ENCODE data around the gene GLT8D1. TPM values are rescaled to one million over a fixed set of nuclear protein-coding genes. Genes with fewer than 3 reads are reported as not detected.

The GLT8D1 gene, protein sequence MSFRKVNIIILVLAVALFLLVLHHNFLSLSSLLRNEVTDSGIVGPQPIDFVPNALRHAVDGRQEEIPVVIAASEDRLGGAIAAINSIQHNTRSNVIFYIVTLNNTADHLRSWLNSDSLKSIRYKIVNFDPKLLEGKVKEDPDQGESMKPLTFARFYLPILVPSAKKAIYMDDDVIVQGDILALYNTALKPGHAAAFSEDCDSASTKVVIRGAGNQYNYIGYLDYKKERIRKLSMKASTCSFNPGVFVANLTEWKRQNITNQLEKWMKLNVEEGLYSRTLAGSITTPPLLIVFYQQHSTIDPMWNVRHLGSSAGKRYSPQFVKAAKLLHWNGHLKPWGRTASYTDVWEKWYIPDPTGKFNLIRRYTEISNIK
- 66.1 and 72.7 TPM in 2 replicates for total RNA-seq (ENCODE audit: low replicate concordance)
- long read RNA-seq, transcript GLT8D1-201 (10 exons, 1,849 nt) = major isoform, 40 of 120 reads
- long read RNA-seq, partial matches to known transcripts = 4 of 120 reads
- long read RNA-seq, other reads (novel, unspliced or antisense) = 71 of 120 reads

DNA sequence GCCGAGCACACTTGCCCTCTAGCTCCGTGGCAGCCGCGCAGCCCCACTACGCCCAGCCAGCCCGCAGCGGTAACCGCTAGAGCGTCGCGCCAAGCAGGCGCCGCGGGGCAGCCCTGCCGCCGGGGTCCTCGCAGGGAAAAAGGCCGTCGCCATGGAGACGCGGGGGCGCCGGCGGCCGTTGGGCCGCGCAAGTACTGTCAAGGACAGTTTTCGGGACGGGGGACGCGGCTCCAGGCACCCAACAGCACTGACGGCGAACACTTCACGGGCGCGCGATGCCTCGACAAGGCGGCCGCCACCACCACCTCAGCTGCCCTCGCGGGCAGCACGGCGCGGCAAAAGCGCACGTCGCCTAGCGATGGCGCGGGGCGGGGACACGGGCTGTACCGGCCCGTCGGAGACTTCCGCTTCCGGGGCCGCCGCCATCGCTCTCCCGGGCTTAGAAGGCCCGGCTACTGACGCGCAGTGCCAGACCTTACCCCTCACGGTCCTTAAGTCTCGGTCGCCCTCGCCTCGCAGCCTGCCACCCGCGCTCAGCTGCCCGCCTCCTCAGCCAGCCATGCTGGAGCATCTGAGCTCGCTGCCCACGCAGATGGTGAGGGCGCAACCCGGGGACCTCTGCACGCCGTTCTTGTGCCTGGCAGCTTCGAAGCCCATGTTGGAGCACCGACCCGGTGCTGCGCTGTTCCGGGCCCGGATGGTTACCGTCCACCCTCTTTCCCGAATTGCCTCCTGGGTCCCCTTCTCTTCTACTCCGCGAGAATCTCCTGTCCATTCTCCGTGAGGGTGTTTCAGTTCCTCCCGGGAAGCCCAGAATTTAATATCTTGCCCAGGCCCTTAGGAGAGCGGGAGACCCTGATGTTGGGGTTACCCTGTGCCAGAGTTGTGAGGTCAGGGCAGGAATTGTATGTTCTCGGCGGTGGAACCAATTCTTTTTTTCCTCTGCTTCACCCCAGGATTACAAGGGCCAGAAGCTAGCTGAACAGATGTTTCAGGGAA, at the start of gene GLT8D1, which contains the start of gene SPCS1:
Gene GLT8D1, minus strand, starts transcription at position 104 of the 999 bp plus-strand sequence. CDS start 5,331 bp downstream, outside the sequence.
Gene SPCS1, plus strand, starts transcription at position 419 of the 999 bp plus-strand sequence. Its CDS starts 141 bp downstream, at position 560.
- Mint-ChIP-seq H3K9me3 (no peaks in the 10 kb centered on the region), H3K36me3 (peaks cover 4% of the 10 kb centered on the region), H3K27me3 (no peaks in the 10 kb centered on the region), H3K4me1 (ENCODE audit: unreplicated experiment) (peaks cover 18% of the 10 kb centered on the region), H3K4me3 (peak within 1 kb of the TSS; percentile 97), H3K27ac (peak within 1 kb of the TSS; percentile 98)
- DNase-seq (ENCODE audit: extremely low spot score, unreplicated experiment) = peak; percentile 88
- TF ChIP-seq, protein P1, sequence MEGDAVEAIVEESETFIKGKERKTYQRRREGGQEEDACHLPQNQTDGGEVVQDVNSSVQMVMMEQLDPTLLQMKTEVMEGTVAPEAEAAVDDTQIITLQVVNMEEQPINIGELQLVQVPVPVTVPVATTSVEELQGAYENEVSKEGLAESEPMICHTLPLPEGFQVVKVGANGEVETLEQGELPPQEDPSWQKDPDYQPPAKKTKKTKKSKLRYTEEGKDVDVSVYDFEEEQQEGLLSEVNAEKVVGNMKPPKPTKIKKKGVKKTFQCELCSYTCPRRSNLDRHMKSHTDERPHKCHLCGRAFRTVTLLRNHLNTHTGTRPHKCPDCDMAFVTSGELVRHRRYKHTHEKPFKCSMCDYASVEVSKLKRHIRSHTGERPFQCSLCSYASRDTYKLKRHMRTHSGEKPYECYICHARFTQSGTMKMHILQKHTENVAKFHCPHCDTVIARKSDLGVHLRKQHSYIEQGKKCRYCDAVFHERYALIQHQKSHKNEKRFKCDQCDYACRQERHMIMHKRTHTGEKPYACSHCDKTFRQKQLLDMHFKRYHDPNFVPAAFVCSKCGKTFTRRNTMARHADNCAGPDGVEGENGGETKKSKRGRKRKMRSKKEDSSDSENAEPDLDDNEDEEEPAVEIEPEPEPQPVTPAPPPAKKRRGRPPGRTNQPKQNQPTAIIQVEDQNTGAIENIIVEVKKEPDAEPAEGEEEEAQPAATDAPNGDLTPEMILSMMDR (conservative IDR thresholded peaks at IDR 0.05) = no peak

DNA sequence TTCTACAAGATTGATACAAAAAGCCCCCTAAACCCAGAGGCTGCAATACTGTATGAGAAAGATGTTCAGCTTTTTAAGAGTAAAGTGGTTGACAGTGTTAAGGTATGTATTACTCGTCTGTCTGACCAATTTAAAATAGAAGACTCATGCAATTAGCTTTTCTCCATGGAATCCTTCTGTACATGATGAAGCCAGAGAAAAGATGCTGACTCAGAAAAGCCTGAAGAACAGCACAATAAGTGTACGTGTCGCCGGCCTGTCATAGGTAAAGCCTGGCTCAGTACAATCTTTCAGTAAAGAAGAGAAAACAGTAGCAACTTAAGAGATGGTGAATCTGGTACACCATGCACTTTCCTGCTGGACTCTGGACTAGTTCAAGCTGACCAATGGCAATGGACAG, 48.8 kb upstream of the GLT8D1 start:
- TF ChIP-seq, protein P1 (conservative IDR thresholded peaks at IDR 0.05) = no peak
- DNase-seq (ENCODE audit: extremely low spot score, unreplicated experiment) = no peak
- Mint-ChIP-seq H3K36me3 (peaks cover 46% of the 10 kb centered on the region), H3K4me3 (no peak overlapping the region), H3K27ac (no peak overlapping the region), H3K27me3 (no peaks in the 10 kb centered on the region), H3K9me3 (no peaks in the 10 kb centered on the region), H3K4me1 (ENCODE audit: unreplicated experiment) (no peaks in the 10 kb centered on the region)

DNA sequence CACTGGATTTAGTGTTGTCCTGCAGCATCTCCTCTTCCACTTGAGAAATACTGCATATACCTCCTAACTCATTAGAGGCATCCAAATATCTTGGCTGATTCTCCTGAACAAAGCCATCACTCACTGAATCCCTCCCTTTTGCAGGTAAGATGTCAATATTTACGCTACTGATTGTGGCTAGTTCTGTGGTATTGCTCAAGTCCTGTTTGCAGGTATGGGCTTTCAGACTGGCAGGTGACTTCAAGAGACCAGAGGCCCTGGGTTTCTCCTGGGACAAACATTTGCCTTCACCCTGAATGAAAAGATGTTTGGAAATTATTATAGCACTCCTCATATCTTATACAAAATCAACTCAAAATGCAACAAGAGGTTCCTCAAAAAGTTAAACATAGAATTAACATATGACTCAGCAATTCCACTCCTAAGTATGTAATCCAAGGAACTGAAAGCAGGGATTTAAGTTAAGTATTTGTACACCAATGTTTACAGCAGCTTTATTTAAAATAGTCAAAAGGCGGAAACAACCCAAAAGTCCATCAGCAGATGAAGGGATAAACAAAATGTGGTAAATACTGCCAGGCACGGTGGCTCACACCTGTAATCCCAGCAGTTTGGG, 46.6 kb upstream of the GLT8D1 start:
- TF ChIP-seq, protein P1 (conservative IDR thresholded peaks at IDR 0.05) = no peak
- Mint-ChIP-seq H3K4me3 (no peak overlapping the region), H3K27me3 (no peaks in the 10 kb centered on the region), H3K36me3 (peaks cover 36% of the 10 kb centered on the region), H3K27ac (no peak overlapping the region), H3K4me1 (ENCODE audit: unreplicated experiment) (no peaks in the 10 kb centered on the region), H3K9me3 (no peaks in the 10 kb centered on the region)
- no peak for DNase-seq (ENCODE audit: extremely low spot score, unreplicated experiment)

DNA sequence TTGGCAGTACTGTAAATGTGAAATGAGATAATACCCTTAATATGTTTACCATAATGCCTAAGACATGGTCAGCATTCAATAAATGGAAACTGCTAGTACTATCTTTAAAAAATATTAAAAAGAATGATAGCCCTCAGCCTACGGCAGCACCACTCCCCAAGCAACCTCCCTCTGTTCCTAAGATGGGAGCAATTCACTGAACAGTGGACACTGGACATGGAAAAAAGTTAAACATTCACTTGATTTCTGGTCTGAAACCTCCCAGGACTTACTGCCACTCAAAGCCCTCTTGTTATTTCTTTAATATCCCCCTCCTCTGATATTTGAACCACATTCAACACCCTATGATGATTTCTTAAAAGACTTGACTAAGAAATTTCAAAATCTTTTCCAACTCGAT, 38.1 kb upstream of the GLT8D1 start:
- H3K27me3 Mint-ChIP-seq = no peaks in the 10 kb centered on the region
- peaks cover 28% of the 10 kb centered on the region for H3K36me3 Mint-ChIP-seq
- H3K4me1 Mint-ChIP-seq (ENCODE audit: unreplicated experiment) = no peaks in the 10 kb centered on the region

More for the DNA sequence above, 38.1 kb upstream of the GLT8D1 start:
- no peak overlapping the region for H3K27ac Mint-ChIP-seq
- no peak for DNase-seq (ENCODE audit: extremely low spot score, unreplicated experiment)
- TF ChIP-seq, protein P1 (conservative IDR thresholded peaks at IDR 0.05) = no peak
- no peak overlapping the region for H3K4me3 Mint-ChIP-seq
- H3K9me3 Mint-ChIP-seq = no peaks in the 10 kb centered on the region

Data from type B pancreatic cell (in vitro differentiated cells).